CD14-positive monocyte (primary cell): Measurements from ENCODE around the gene RIC8A. TPM values are rescaled to one million over a fixed set of nuclear protein-coding genes. Genes with fewer than 3 reads are reported as not detected.
"Not testable (repeated sequence)": the region's sequence is repeated elsewhere in the genome, so short reads cannot be mapped to it uniquely, and the experiment has no call there.

Experiments used
- DNase-seq, 3 donors: peaks; one replicate each; pipeline ENCODE4 v3.0.0-alpha.2; 2011 to 2022
- H2AFZ ChIP-seq: 2 replicates; pipeline ENCODE4 v1.6.0; 2012; ENCODE audit warnings: mild to moderate bottlenecking, low read depth, low read length, inconsistent platforms; ENCODE audit not compliant: insufficient read depth, poor library complexity, severe bottlenecking
- H3K27ac ChIP-seq, 2 donors: 1 replicate in 1 of 2; 2 replicates in 1 of 2; pipeline ENCODE4 v1.5.1; 2012 to 2013; ENCODE audit warnings: low read length in 2 of 2, control low read depth in 1 of 2, inconsistent platforms in 1 of 2, low read depth in 1 of 2, mild to moderate bottlenecking in 1 of 2
- H3K27me3 ChIP-seq, 2 donors: one replicate each; pipeline versions ENCODE4 v1.6.0 to v1.6.1; 2011 to 2013; ENCODE audit warnings: low read length in 2 of 2; ENCODE audit not compliant: control insufficient read depth in 2 of 2, insufficient read depth in 2 of 2
- H3K36me3 ChIP-seq, 2 donors: replicated peaks in 1 of 2; 1 replicate in 1 of 2; 2 replicates in 1 of 2; pipeline versions ENCODE4 v1.5.1 to v1.6.1; 2012 to 2013; ENCODE audit warnings: low read length in 2 of 2, control low read depth in 1 of 2, inconsistent platforms in 1 of 2, mild to moderate bottlenecking in 1 of 2; ENCODE audit not compliant: insufficient read depth in 2 of 2, control insufficient read depth in 1 of 2
- H3K4me1 ChIP-seq, 2 donors: 1 replicate in 1 of 2; 2 replicates in 1 of 2; pipeline versions ENCODE4 v1.5.1 to v1.6.1; 2012 to 2013; ENCODE audit warnings: low read length in 2 of 2, control low read depth in 1 of 2, inconsistent platforms in 1 of 2, mild to moderate bottlenecking in 1 of 2, moderate library complexity in 1 of 2; ENCODE audit not compliant: insufficient read depth in 2 of 2, control insufficient read depth in 1 of 2
- H3K4me2 ChIP-seq: replicated peaks from 2 replicates; pipeline ENCODE3; 2012; ENCODE audit warnings: low read length, moderate library complexity, mild to moderate bottlenecking; ENCODE audit not compliant: poor library complexity, severe bottlenecking; ENCODE audit errors: extremely low read depth
- H3K4me3 ChIP-seq, 3 experiments: fragments of 200-600 bp in 1 of 3; sonication (generic) in 1 of 3; replicated peaks in 1 of 3; 1 replicate in 2 of 3; 2 replicates in 1 of 3; pipeline ENCODE4 v1.5.1; 2011 to 2013; ENCODE audit warnings: low read length in 3 of 3, mild to moderate bottlenecking in 3 of 3, control low read depth in 2 of 3, low read depth in 2 of 3, inconsistent platforms in 1 of 3, moderate library complexity in 1 of 3
- H3K79me2 ChIP-seq: 2 replicates; pipeline ENCODE4 v1.6.0; 2012; ENCODE audit warnings: mild to moderate bottlenecking, control low read depth, inconsistent platforms, low read length, moderate library complexity; ENCODE audit not compliant: insufficient read depth
- H3K9ac ChIP-seq: 2 replicates; pipeline ENCODE4 v1.6.0; 2017; ENCODE audit warnings: low read length, mild to moderate bottlenecking; ENCODE audit not compliant: insufficient read depth, poor library complexity, severe bottlenecking
- H3K9me3 ChIP-seq, 2 donors: replicated peaks in 1 of 2; 1 replicate in 1 of 2; 2 replicates in 1 of 2; pipeline versions ENCODE4 v1.5.1 to v1.6.1; 2012 to 2013; ENCODE audit warnings: low read length in 2 of 2, control low read depth in 1 of 2; ENCODE audit not compliant: control insufficient read depth in 1 of 2, insufficient read depth in 1 of 2
- H4K20me1 ChIP-seq: 2 replicates; pipeline ENCODE4 v1.6.0; 2012; ENCODE audit warnings: mild to moderate bottlenecking, low read length, control low read depth, moderate library complexity; ENCODE audit not compliant: insufficient read depth
- H3K27ac Mint-ChIP-seq, 7 donors: one replicate each; pipeline ENCODE4 v1.8.0; 2020; ENCODE audit warnings: mild to moderate bottlenecking in 7 of 7, mixed read lengths in 7 of 7, moderate library complexity in 6 of 7, inconsistent platforms in 2 of 7
- H3K27me3 Mint-ChIP-seq, 3 donors: one replicate each; pipeline ENCODE4 v1.8.0; 2021 to 2022; ENCODE audit warnings: low read depth in 3 of 3, mild to moderate bottlenecking in 3 of 3, mixed read lengths in 3 of 3, moderate library complexity in 3 of 3, inconsistent platforms in 1 of 3
- H3K36me3 Mint-ChIP-seq, 2 donors: one replicate each; pipeline ENCODE4 v1.8.0; 2020; ENCODE audit warnings: mixed read lengths in 2 of 2, inconsistent platforms in 1 of 2, mild to moderate bottlenecking in 1 of 2
- H3K4me1 Mint-ChIP-seq: one replicate; pipeline ENCODE4 v1.8.0; 2020; ENCODE audit warnings: mild to moderate bottlenecking, mixed read lengths
- H3K4me3 Mint-ChIP-seq, 2 donors: one replicate each; pipeline ENCODE4 v1.8.0; 2020; ENCODE audit warnings: mild to moderate bottlenecking in 2 of 2, mixed read lengths in 2 of 2, moderate library complexity in 1 of 2
- H3K9me3 Mint-ChIP-seq, 7 donors: one replicate each; pipeline ENCODE4 v1.8.0; 2020 to 2022; ENCODE audit warnings: mixed read lengths in 7 of 7, mild to moderate bottlenecking in 6 of 7, moderate library complexity in 6 of 7, inconsistent platforms in 2 of 7
- WGBS: methylation state at CpG from one replicate; pipeline ENCODE4 v1.1.5; 2013; ENCODE audit warnings: missing lambda C conversion rate; ENCODE audit not compliant: insufficient coverage; 5-methylcytosine and 5-hydroxymethylcytosine counted together
- intact Hi-C, 2 donors: fragments of 100-400 bp; cut with micrococcal nuclease; formaldehyde crosslinking; loops; one replicate each; pipeline versions ENCODE4 v1.15.0 to v1.15.1; 2023
- polyA plus RNA-seq, 3 donors: library from polyadenylated mRNA; depleted of rRNA in 1 of 3; unstranded in 2 of 3; stranded (reverse) in 1 of 3; fragments of 300-500 nt in 2 of 3; fragments of >200 nt in 1 of 3; fragmentation: Illumina TruSeq in 2 of 3; gene quantifications; 1 replicate in 2 of 3; 2 replicates in 1 of 3; pipeline ENCODE4 v1.2.3, GENCODE V29; 2012 to 2021
- TF ChIP-seq, protein P1 (sequence below): fragments of 200-600 bp; IDR thresholded peaks from one replicate; pipeline ENCODE4 v1.8.0; 2022; ENCODE audit warnings: antibody characterized with exemption, mild to moderate bottlenecking

RIC8A gene
- polyA plus RNA-seq, 3 donors = 51.1 to 79.1 (median 56.5) TPM

DNA sequence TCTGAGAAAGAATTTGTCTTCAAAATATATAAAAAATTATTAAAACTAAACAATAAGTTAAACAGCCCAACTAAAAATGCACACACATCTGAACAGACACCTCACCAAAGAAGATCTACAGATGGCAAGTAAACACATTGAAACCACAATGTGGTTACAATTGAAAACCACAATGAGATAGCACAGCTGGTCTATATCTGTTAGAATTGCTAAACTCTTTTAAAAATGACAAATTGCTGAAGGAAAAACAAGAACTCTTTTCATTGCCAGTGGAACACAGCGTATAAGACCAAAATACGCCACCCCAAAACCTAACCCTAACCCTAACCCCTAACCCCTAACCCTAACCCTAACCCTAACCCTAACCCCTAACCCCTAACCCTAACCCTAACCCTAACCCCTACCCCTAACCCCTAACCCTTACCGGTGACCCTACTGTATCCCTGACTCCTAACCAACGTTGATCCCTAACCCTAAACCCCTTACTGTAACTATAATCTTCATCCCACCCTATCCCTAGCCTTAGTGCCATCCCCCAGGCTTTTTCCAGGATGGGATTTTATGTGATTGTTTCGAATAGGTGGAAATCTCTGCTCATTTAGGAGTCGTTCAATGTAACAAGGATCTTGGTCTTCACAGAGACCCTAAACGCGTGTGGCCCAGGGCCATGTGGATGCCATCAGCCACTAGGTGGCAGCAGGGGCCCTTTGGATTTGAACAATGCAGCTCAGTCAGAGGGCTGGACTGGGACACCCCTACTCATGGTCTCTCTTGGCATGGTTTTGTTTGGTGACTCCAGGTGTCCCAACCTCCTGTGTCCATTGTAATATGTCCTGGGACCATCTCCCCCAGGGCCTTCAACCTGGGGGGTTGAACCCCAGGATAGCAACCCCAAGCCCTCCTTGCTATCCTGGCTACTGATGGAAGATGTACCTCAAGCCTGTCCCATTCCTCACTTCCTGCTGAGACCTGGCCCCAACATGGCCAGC, 15.7 kb upstream of the RIC8A start:
- H2AFZ ChIP-seq, H3K27ac ChIP-seq, H3K4me1 Mint-ChIP-seq, H3K9me3 Mint-ChIP-seq, H3K4me3 Mint-ChIP-seq, H3K4me3 ChIP-seq, DNase-seq, H3K4me1 ChIP-seq, H3K27me3 ChIP-seq, intact Hi-C loops, H4K20me1 ChIP-seq, H3K79me2 ChIP-seq, H3K9me3 ChIP-seq, H3K36me3 ChIP-seq, H3K4me2 ChIP-seq, H3K36me3 Mint-ChIP-seq, H3K9ac ChIP-seq: not testable (repeated sequence)
- H3K27me3 Mint-ChIP-seq = peaks cover 3 to 12% (median 6%) of the 10 kb centered on the region in 3 donors
- TF ChIP-seq, protein P1, sequence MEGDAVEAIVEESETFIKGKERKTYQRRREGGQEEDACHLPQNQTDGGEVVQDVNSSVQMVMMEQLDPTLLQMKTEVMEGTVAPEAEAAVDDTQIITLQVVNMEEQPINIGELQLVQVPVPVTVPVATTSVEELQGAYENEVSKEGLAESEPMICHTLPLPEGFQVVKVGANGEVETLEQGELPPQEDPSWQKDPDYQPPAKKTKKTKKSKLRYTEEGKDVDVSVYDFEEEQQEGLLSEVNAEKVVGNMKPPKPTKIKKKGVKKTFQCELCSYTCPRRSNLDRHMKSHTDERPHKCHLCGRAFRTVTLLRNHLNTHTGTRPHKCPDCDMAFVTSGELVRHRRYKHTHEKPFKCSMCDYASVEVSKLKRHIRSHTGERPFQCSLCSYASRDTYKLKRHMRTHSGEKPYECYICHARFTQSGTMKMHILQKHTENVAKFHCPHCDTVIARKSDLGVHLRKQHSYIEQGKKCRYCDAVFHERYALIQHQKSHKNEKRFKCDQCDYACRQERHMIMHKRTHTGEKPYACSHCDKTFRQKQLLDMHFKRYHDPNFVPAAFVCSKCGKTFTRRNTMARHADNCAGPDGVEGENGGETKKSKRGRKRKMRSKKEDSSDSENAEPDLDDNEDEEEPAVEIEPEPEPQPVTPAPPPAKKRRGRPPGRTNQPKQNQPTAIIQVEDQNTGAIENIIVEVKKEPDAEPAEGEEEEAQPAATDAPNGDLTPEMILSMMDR = peak; percentile 54
- WGBS = no CpG with 5 or more reads among the region's 8 CpGs
- peak overlapping the region in 2 of 7 donors; percentile 30 to 69 for H3K27ac Mint-ChIP-seq

DNA sequence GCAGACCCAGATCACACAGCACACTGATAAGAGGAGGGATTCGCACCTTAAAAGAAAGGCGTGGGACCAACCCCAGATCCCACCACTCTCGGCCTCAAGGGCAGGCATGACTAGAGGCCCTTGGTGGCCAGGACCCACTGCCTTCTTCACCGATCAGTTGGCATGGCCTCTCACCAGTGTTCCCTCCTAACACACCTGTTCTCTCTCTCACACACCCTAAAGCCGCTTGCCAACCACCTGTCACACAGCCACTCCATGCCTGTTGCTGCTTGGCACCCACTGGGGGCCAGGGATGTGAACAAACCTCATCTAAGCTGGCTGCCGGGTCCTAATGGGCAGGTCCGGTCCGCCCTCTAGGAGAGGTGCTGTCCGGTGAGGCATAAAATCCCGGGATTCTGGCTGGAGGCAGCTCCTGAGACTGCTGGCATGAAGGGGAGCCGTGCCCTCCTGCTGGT, 14.8 kb upstream of the RIC8A start, which contains the start of gene SCGB1C1:
TSS of gene SCGB1C1 (plus strand) at position 405 of the 455 bp plus-strand sequence. CDS start at position 427, 22 bp downstream.
- H3K9me3 ChIP-seq, H3K79me2 ChIP-seq, H2AFZ ChIP-seq, H3K9ac ChIP-seq, H3K27ac ChIP-seq, H3K36me3 Mint-ChIP-seq, H3K27me3 ChIP-seq, intact Hi-C loops, H3K9me3 Mint-ChIP-seq, DNase-seq, H3K4me1 Mint-ChIP-seq, H3K36me3 ChIP-seq, H3K27me3 Mint-ChIP-seq, H3K4me1 ChIP-seq, H3K4me3 ChIP-seq, H3K4me2 ChIP-seq, H4K20me1 ChIP-seq: not testable (repeated sequence)
- no CpG with 5 or more reads among the region's 11 CpGs for WGBS
- Mint-ChIP-seq H3K27ac (peak within 1 kb of the TSS in 1 of 7 donors; percentile 30), H3K4me3 (peak within 1 kb of the TSS in 1 of 2 donors; percentile 28)

DNA sequence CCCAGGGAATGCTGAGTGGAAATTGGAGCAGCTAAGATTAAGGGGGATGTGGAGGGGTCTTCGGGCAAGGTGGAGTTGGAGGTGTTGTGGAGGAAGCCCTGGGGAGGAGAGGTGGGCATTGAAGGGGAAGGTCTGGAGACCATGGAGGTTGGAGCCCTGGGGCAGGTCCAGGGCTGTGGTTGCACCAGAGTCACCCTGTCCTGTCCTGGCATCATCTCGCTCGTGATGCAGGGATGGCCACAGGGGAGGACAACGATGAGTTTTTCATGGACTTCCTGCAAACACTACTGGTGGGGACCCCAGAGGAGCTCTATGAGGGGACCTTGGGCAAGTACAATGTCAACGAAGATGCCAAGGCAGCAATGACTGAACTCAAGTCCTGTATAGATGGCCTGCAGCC, 14.0 kb upstream of the RIC8A start:
- H3K36me3 Mint-ChIP-seq, H3K9me3 ChIP-seq, H2AFZ ChIP-seq, H4K20me1 ChIP-seq, H3K27me3 Mint-ChIP-seq, H3K4me1 ChIP-seq, H3K27ac ChIP-seq, H3K9me3 Mint-ChIP-seq, H3K9ac ChIP-seq, H3K36me3 ChIP-seq, H3K27ac Mint-ChIP-seq, H3K4me3 ChIP-seq, H3K79me2 ChIP-seq, intact Hi-C loops, DNase-seq, H3K4me1 Mint-ChIP-seq, H3K27me3 ChIP-seq, H3K4me2 ChIP-seq: not testable (repeated sequence)
- H3K4me3 Mint-ChIP-seq = peak overlapping the region in 1 of 2 donors; percentile 28
- WGBS = 93% methylated on average over 2 of the region's 5 CpGs
